GM10266 (cell line): ENCODE data around the gene GCNA.

Source experiments
- DNase-seq: peaks from one replicate; pipeline ENCODE4 v3.0.0; 2012; ENCODE audit errors: extremely low spot score
- TF ChIP-seq, protein P1 (sequence below): IDR thresholded peaks from 2 replicates; pipeline ENCODE4 v1.5.1; 2012; ENCODE audit warnings: mild to moderate bottlenecking, low read depth; ENCODE audit not compliant: control insufficient read depth, insufficient read depth; ENCODE audit errors: missing control alignments

GCNA gene

GRCh38 chrX:71629467-71629866 lies 51.2 kb downstream of the GCNA start:
- DNase-seq: no peak
- TF ChIP-seq, protein P1, sequence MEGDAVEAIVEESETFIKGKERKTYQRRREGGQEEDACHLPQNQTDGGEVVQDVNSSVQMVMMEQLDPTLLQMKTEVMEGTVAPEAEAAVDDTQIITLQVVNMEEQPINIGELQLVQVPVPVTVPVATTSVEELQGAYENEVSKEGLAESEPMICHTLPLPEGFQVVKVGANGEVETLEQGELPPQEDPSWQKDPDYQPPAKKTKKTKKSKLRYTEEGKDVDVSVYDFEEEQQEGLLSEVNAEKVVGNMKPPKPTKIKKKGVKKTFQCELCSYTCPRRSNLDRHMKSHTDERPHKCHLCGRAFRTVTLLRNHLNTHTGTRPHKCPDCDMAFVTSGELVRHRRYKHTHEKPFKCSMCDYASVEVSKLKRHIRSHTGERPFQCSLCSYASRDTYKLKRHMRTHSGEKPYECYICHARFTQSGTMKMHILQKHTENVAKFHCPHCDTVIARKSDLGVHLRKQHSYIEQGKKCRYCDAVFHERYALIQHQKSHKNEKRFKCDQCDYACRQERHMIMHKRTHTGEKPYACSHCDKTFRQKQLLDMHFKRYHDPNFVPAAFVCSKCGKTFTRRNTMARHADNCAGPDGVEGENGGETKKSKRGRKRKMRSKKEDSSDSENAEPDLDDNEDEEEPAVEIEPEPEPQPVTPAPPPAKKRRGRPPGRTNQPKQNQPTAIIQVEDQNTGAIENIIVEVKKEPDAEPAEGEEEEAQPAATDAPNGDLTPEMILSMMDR: no peak

- TF ChIP-seq, protein P1: no peak
- no peak for DNase-seq
Observed at GRCh38 chrX:71632923-71633657, 54.9 kb downstream of the GCNA start.

- no peak for DNase-seq
- TF ChIP-seq, protein P1: no peak
Observed at GRCh38 chrX:71634366-71634765, 56.1 kb downstream of the GCNA start.

GRCh38 chrX:71636438-71637252 lies 58.4 kb downstream of the GCNA start:
- DNase-seq: no peak
- TF ChIP-seq, protein P1: no peak

DNA sequence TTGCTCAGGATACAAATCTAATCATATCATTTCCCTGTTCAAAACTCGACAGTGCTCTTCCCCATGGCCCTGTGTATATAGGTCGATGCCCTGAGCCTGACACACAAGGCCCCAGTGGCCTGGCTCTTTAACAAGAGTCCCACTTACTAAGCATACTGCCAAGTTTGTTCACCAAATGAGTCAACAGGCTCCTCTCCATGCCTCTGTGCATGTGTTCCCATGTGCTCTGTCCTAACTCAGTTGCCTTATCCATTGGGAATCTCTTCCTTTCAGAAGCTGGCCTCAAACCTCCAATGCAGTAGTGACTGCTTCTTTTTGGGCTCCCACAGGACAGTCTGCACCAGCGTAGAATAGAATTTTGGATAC lies 59.0 kb downstream of the GCNA start:
- no peak for DNase-seq
- TF ChIP-seq, protein P1: no peak

GRCh38 chrX:71637848-71638247 lies 59.6 kb downstream of the GCNA start:
- TF ChIP-seq, protein P1: no peak
- no peak for DNase-seq

DNA sequence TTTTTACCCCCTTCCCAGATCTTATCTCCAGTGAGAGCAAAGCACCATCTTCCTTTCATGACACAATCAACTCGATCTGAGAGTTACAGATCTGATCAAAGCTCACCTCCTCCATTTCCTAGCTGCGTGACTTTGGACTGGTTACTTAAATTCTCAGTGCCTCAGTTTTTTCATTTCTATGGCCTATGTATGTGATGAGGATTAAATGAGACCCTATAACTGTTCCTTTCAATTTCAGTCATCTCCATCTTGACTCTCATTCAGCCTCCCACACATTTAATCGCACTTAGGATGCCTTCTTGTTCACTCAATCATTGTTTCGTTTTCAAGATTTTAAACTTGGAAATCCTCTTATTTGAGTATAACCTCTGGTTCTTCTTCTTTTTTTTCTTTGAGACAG lies 60.2 kb downstream of the GCNA start:
- TF ChIP-seq, protein P1: no peak
- DNase-seq: no peak
